ENCODE results near the gene WBP1L. TPM values are rescaled to one million over a fixed set of nuclear protein-coding genes. Genes with fewer than 3 reads are reported as not detected.
"Not testable (repeated sequence)": the region's sequence is repeated elsewhere in the genome, so short reads cannot be mapped to it uniquely, and the experiment has no call there.

Gene WBP1L
- total RNA-seq (10 to 100 TPM; 39.3 to 41.1 TPM), polyA plus RNA-seq (10 to 100 TPM; 25.7 to 34.3 TPM)

GRCh38 chr10:102743588-102744373 lies at the start of gene WBP1L:
Gene WBP1L (plus strand): TSS chr10:102743948. CDS start chr10:102744054, 106 bp downstream.
- no peaks in the 10 kb centered on the region for H3K27me3 Mint-ChIP-seq
- H3K4me1 ChIP-seq (ENCODE audit: insufficient read depth, low read length), result peaks cover 35% of the 10 kb centered on the region
- ChIA-PET POLR2A (ENCODE audit: partially characterized antibody) (interaction anchor here (0.9 to 5.5 kb wide), 19 partner anchors 9 to 926 kb away, joined by 3 to 50 read pairs (median 5); partner anchors contain the start of genes ACTR1A, ARL3, CNNM2 and OGA), CTCF (ENCODE audit: partially characterized antibody) (interaction anchor here (0.7 to 2.7 kb wide), 5 partner anchors 9 to 175 kb away, joined by 3 to 14 read pairs (median 3); partner anchors contain the start of gene CNNM2)
- peak within 1 kb of the TSS; percentile 81 for H3K27ac ChIP-seq (ENCODE audit: low read depth, low read length)
- no peaks in the 10 kb centered on the region for H3K36me3 ChIP-seq (ENCODE audit: insufficient read depth, low read length)
- peak within 1 kb of the TSS; percentile 90 to 99 (median 96) for H3K4me3 Mint-ChIP-seq
- H3K4me1 Mint-ChIP-seq, result peaks cover 33 to 50% (median 42%) of the 10 kb centered on the region in 4 donors
- H3K27me3 ChIP-seq (ENCODE audit: insufficient read depth, low read length), result no peaks in the 10 kb centered on the region
- intact Hi-C loops (cut with micrococcal nuclease), result loop anchor here (1.0 to 5.0 kb wide), 7 partner anchors 29 to 653 kb away; partner anchors contain the start of genes ACTR1A, ARL3, ATP5MK and BORCS7
- peak within 1 kb of the TSS; percentile 79 to 96 for H3K4me3 ChIP-seq (ENCODE audit: low read length in 2 of 2)
- DNase-seq, result peak; percentile 95 to 98 (median 97)
- H3K27ac Mint-ChIP-seq, result peak within 1 kb of the TSS; percentile 69 to 99 (median 94)
- H3K36me3 Mint-ChIP-seq, result peaks cover 7 to 11% of the 10 kb centered on the region in 2 donors
- H3K9me3 Mint-ChIP-seq, result peaks cover 0 to 4% (median 0%) of the 10 kb centered on the region in 8 donors
- H3K9me3 ChIP-seq (ENCODE audit: control insufficient read depth in 1 of 2, low read length in 2 of 2), result no peaks in the 10 kb centered on the region

DNA sequence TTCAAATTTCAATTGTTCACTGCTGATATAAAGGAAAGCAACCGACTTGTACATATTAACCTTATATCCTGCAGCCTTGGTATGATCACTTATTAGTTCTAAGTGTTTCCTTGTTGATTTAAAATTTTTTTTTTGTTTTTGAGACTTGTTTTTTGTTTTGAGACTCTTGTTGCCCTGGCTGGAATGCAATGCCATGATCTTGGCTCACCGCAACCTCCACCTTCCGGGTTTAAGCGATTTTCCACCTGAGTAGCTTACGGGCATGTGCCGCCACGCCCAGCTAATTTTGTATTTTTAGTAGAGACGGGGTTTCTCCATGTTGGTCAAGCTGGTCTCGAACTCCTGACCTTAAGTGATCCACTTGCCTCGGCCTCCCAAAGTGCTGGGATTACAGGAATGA lies 48.3 kb upstream of the WBP1L start:
- H3K4me3 Mint-ChIP-seq; H3K4me1 Mint-ChIP-seq; H3K36me3 ChIP-seq (ENCODE audit: insufficient read depth, low read length); intact Hi-C loops (cut with micrococcal nuclease); H3K27ac ChIP-seq (ENCODE audit: low read depth, low read length); CTCF ChIA-PET (ENCODE audit: partially characterized antibody); H3K4me3 ChIP-seq (ENCODE audit: low read length in 2 of 2); H3K27me3 Mint-ChIP-seq; H3K9me3 Mint-ChIP-seq; H3K27me3 ChIP-seq (ENCODE audit: insufficient read depth, low read length); H3K4me1 ChIP-seq (ENCODE audit: insufficient read depth, low read length); POLR2A ChIA-PET (ENCODE audit: partially characterized antibody); H3K9me3 ChIP-seq (ENCODE audit: control insufficient read depth in 1 of 2, low read length in 2 of 2); DNase-seq; H3K27ac Mint-ChIP-seq: not testable (repeated sequence)
- peaks cover 28 to 35% of the 10 kb centered on the region in 2 donors for H3K36me3 Mint-ChIP-seq

DNA sequence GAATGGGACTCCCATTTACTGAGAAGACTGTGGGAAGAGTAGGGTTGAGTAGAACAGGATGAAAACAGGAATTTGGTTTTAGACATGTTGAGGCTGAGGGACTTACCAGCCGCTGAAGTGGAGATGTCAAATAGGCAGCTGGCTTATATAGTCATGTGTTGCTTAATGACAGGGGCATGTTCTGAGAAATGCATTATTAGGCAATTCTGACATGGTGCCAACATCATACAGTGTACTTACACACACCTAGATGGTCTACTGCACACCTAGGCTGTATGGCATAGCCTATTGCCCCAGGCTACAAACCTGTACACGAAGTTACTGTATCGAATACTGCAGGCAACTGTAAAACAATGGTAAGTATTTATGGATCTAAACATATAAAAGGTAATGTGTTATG lies 47.0 kb upstream of the WBP1L start:
- H3K4me3 Mint-ChIP-seq, result no peak overlapping the region
- H3K27me3 Mint-ChIP-seq, result no peaks in the 10 kb centered on the region
- POLR2A ChIA-PET (ENCODE audit: partially characterized antibody), result no interaction called here
- H3K9me3 Mint-ChIP-seq, result no peaks in the 10 kb centered on the region
- H3K27ac Mint-ChIP-seq, result no peak overlapping the region
- Histone ChIP-seq H3K27ac (ENCODE audit: low read depth, low read length) (no peak overlapping the region), H3K27me3 (ENCODE audit: insufficient read depth, low read length) (no peaks in the 10 kb centered on the region), H3K4me1 (ENCODE audit: insufficient read depth, low read length) (no peaks in the 10 kb centered on the region), H3K9me3 (ENCODE audit: control insufficient read depth in 1 of 2, low read length in 2 of 2) (no peaks in the 10 kb centered on the region), H3K4me3 (ENCODE audit: low read length in 2 of 2) (no peak overlapping the region), H3K36me3 (ENCODE audit: insufficient read depth, low read length) (no peaks in the 10 kb centered on the region)
- no peak for DNase-seq
- H3K4me1 Mint-ChIP-seq, result peaks cover 0 to 5% (median 1%) of the 10 kb centered on the region in 4 donors
- intact Hi-C loops (cut with micrococcal nuclease), result no loop called here
- peaks cover 31 to 35% of the 10 kb centered on the region in 2 donors for H3K36me3 Mint-ChIP-seq
- CTCF ChIA-PET (ENCODE audit: partially characterized antibody), result interaction anchor here (0.7 kb wide), 1 partner anchor 1299 kb away, joined by 3 read pairs; no protein-coding TSS in a partner anchor

DNA sequence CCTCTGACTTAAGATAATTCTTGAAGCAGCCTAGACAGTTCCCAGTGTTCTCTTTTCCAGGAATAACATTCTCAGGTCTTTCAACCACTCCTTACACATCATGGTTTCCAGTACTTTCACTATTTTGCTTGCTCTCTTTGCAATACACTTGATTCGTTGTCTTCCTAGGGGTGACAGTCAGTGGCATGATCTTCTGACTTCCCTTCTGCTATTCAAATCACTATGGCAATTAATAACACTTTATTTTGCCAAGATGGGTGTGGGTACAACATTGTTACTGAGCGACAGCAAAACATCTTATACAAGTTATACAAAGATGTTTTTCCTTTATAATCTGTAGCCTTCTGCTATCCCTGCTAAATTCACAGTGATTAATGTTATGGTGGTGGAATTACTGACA lies 44.9 kb upstream of the WBP1L start:
- Histone ChIP-seq H3K4me3 (ENCODE audit: low read length in 2 of 2) (no peak overlapping the region), H3K36me3 (ENCODE audit: insufficient read depth, low read length) (no peaks in the 10 kb centered on the region), H3K9me3 (ENCODE audit: control insufficient read depth in 1 of 2, low read length in 2 of 2) (no peaks in the 10 kb centered on the region), H3K4me1 (ENCODE audit: insufficient read depth, low read length) (no peaks in the 10 kb centered on the region), H3K27me3 (ENCODE audit: insufficient read depth, low read length) (no peaks in the 10 kb centered on the region), H3K27ac (ENCODE audit: low read depth, low read length) (no peak overlapping the region)
- ChIA-PET CTCF (ENCODE audit: partially characterized antibody) (interaction anchor here (2.2 kb wide), 1 partner anchor 14 kb away, joined by 5 read pairs; no protein-coding TSS in a partner anchor), POLR2A (ENCODE audit: partially characterized antibody) (no interaction called here)
- intact Hi-C loops (cut with micrococcal nuclease), result no loop called here
- H3K9me3 Mint-ChIP-seq, result no peaks in the 10 kb centered on the region
- H3K4me3 Mint-ChIP-seq, result no peak overlapping the region
- H3K27ac Mint-ChIP-seq, result peak overlapping the region in 1 of 7 donors; percentile 85
- peaks cover 31 to 36% of the 10 kb centered on the region in 2 donors for H3K36me3 Mint-ChIP-seq
- DNase-seq, result no peak
- H3K4me1 Mint-ChIP-seq, result peaks cover 0 to 5% (median 1%) of the 10 kb centered on the region in 4 donors
- no peaks in the 10 kb centered on the region for H3K27me3 Mint-ChIP-seq

GRCh38 chr10:102701272-102701671 lies 42.5 kb upstream of the WBP1L start:
- Histone ChIP-seq H3K27me3 (ENCODE audit: insufficient read depth, low read length) (no peaks in the 10 kb centered on the region), H3K36me3 (ENCODE audit: insufficient read depth, low read length) (no peaks in the 10 kb centered on the region), H3K9me3 (ENCODE audit: control insufficient read depth in 1 of 2, low read length in 2 of 2) (no peaks in the 10 kb centered on the region), H3K4me3 (ENCODE audit: low read length in 2 of 2) (no peak overlapping the region), H3K27ac (ENCODE audit: low read depth, low read length) (no peak overlapping the region), H3K4me1 (ENCODE audit: insufficient read depth, low read length) (no peaks in the 10 kb centered on the region)
- no peak overlapping the region for H3K27ac Mint-ChIP-seq
- H3K4me1 Mint-ChIP-seq, result peaks cover 5 to 13% (median 6%) of the 10 kb centered on the region in 4 donors
- no peak overlapping the region for H3K4me3 Mint-ChIP-seq
- H3K9me3 Mint-ChIP-seq, result no peaks in the 10 kb centered on the region
- H3K27me3 Mint-ChIP-seq, result no peaks in the 10 kb centered on the region
- intact Hi-C loops (cut with micrococcal nuclease), result no loop called here
- DNase-seq, result no peak
- H3K36me3 Mint-ChIP-seq, result peaks cover 31 to 36% of the 10 kb centered on the region in 2 donors
- ChIA-PET CTCF (ENCODE audit: partially characterized antibody) (no interaction called here), POLR2A (ENCODE audit: partially characterized antibody) (no interaction called here)

DNA sequence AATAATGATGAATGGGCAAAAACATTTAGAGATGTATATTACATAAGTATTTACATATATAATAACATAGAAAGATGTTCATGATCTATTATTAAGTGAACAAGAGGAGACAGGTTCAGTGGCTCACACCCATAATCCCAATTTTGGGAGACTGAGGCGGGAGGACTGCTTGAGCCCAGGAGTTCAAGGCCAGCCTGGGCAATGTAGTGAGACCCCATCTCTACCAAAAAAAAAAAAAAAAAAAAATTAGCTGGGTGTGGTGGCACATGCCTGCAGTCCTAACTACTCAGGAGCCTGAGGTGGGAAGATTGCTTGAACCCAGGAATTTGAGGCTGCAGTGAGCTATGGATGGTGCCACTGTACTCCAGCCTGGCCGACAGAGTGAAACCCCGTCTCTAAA lies 42.0 kb upstream of the WBP1L start:
- intact Hi-C loops (cut with micrococcal nuclease), result no loop called here
- Mint-ChIP-seq H3K27ac (no peak overlapping the region), H3K4me3 (no peak overlapping the region), H3K27me3 (no peaks in the 10 kb centered on the region), H3K9me3 (no peaks in the 10 kb centered on the region), H3K36me3 (peaks cover 27 to 32% of the 10 kb centered on the region in 2 donors), H3K4me1 (peaks cover 4 to 13% (median 7%) of the 10 kb centered on the region in 4 donors)
- Histone ChIP-seq H3K4me1 (ENCODE audit: insufficient read depth, low read length) (no peaks in the 10 kb centered on the region), H3K9me3 (ENCODE audit: control insufficient read depth in 1 of 2, low read length in 2 of 2) (no peaks in the 10 kb centered on the region), H3K4me3 (ENCODE audit: low read length in 2 of 2) (no peak overlapping the region), H3K27me3 (ENCODE audit: insufficient read depth, low read length) (no peaks in the 10 kb centered on the region), H3K36me3 (ENCODE audit: insufficient read depth, low read length) (no peaks in the 10 kb centered on the region), H3K27ac (ENCODE audit: low read depth, low read length) (no peak overlapping the region)
- ChIA-PET CTCF (ENCODE audit: partially characterized antibody) (no interaction called here), POLR2A (ENCODE audit: partially characterized antibody) (interaction anchor here (0.5 kb wide), 1 partner anchor 21 kb away, joined by 4 read pairs; no protein-coding TSS in a partner anchor)
- DNase-seq, result no peak

GRCh38 chr10:102702742-102703141 lies 41.0 kb upstream of the WBP1L start:
- Histone ChIP-seq H3K9me3 (ENCODE audit: control insufficient read depth in 1 of 2, low read length in 2 of 2) (no peaks in the 10 kb centered on the region), H3K36me3 (ENCODE audit: insufficient read depth, low read length) (no peaks in the 10 kb centered on the region), H3K27ac (ENCODE audit: low read depth, low read length) (no peak overlapping the region), H3K4me3 (ENCODE audit: low read length in 2 of 2) (no peak overlapping the region), H3K27me3 (ENCODE audit: insufficient read depth, low read length) (no peaks in the 10 kb centered on the region), H3K4me1 (ENCODE audit: insufficient read depth, low read length) (no peaks in the 10 kb centered on the region)
- Mint-ChIP-seq H3K36me3 (peaks cover 21 to 25% of the 10 kb centered on the region in 2 donors), H3K27ac (no peak overlapping the region), H3K4me1 (peaks cover 7 to 14% (median 8%) of the 10 kb centered on the region in 4 donors), H3K9me3 (no peaks in the 10 kb centered on the region), H3K4me3 (no peak overlapping the region), H3K27me3 (no peaks in the 10 kb centered on the region)
- ChIA-PET CTCF (ENCODE audit: partially characterized antibody) (no interaction called here), POLR2A (ENCODE audit: partially characterized antibody) (no interaction called here)
- DNase-seq, result no peak
- intact Hi-C loops (cut with micrococcal nuclease), result no loop called here

Measured in CD4-positive, alpha-beta memory T cell (primary cell).